ENCODE measurements around the gene BTRC. TPM values are rescaled to one million over a fixed set of nuclear protein-coding genes. Genes with fewer than 3 reads are reported as not detected.
A peak's percentile ranks its signal among the peaks of the same experiment; 100 is the strongest.
"Not testable (repeated sequence)": the region's sequence is repeated elsewhere in the genome, so short reads cannot be mapped to it uniquely, and the experiment has no call there.

BTRC gene
- total and polyA plus RNA-seq, 5 experiments from 2014 or later = 7.9 to 23.8 (median 11.0) TPM

DNA sequence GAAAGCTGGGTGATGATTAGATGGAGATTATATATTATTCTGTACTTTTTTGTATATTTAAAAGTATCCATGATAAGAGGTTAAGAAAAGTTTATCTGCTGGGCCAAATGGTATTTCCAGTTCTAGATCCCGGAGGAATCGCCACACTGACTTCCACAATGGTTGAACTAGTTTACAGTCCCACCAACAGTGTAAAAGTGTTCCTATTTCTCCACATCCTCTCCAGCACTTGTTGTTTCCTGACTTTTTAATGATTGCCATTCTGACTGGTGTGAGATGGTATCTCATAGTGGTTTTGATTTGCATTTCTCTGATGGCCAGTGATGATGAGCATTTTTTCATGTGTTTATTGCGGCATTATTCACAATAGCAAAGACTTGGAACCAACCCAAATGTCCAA lies 20.0 kb downstream of the BTRC start:
- H3K27ac Mint-ChIP-seq, DNase-seq, ATAC-seq, H3K9me3 Mint-ChIP-seq, H3K27me3 Mint-ChIP-seq, POLR2A ChIA-PET, H3K4me3 Mint-ChIP-seq: not testable (repeated sequence)
- Mint-ChIP-seq H3K4me1 (peaks cover 15 to 35% (median 25%) of the 10 kb centered on the region in 4 donors), H3K36me3 (peaks cover 5 to 49% (median 15%) of the 10 kb centered on the region in 3 donors)

DNA sequence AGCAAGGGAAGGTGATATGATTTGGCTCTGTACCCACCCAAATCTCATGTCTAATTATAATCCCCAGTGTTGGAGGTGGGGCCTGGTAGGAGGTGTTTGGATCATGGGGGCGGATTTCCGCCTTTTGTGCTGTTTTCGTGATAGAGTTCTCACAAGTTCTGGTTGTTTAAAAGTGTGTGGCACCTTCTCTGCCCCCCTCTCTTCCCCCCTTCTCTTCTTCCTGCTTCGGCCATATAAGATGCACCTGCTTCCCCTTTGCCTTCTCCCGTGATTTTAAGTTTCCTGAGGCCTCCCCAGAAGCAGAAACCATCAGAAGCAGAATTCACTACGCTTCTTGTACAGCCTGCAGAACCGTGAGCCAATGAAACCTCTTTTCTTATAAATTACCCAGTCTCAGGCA lies 21.1 kb downstream of the BTRC start:
- no peak overlapping the region for H3K4me3 Mint-ChIP-seq
- H3K27ac Mint-ChIP-seq = peak overlapping the region in 1 of 10 donors; percentile 20
- H3K9me3 Mint-ChIP-seq = peaks cover 0 to 3% (median 0%) of the 10 kb centered on the region in 9 donors
- H3K36me3 Mint-ChIP-seq = peaks cover 5 to 38% (median 11%) of the 10 kb centered on the region in 3 donors
- DNase-seq (no peak), ATAC-seq (no peak)
- POLR2A ChIA-PET = no interaction called here
- no peaks in the 10 kb centered on the region for H3K27me3 Mint-ChIP-seq
- peaks cover 13 to 34% (median 25%) of the 10 kb centered on the region in 4 donors for H3K4me1 Mint-ChIP-seq

DNA sequence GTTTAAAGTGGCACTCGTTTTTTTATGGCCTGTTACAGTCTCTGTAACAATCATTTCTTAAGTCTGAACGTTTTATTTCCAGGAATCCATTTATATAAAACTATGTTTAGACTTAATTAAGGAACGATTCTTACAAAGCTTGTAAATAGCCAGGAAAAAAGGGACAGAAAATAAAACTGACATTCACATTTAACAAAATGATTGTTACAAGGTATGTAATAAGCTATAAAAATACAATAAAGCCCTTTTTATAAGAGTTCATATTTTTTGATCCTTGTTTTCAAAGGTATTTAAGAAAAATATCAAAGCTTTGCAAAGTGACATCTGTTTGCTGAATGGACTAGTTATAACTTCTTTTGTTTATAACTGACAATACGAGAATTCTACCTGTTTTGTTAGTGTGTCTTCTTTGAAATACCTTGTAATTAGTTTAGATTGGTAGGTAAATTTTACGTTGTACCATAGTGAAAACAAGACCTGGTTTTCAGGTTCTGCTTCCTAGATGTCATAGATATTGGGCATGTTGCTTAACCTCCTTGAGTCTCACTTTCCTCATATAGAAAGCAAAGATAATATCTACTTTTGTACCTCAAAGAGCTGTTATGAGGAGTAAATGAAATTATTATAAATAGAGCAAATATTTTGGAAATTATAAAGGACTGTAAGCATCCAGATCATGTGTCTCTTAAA lies 25.8 kb downstream of the BTRC start:
- H3K4me3 Mint-ChIP-seq = no peak overlapping the region
- DNase-seq (no peak), ATAC-seq (no peak)
- peaks cover 0 to 13% (median 0%) of the 10 kb centered on the region in 3 donors for H3K36me3 Mint-ChIP-seq
- no peaks in the 10 kb centered on the region for H3K27me3 Mint-ChIP-seq
- no peak overlapping the region for H3K27ac Mint-ChIP-seq
- H3K4me1 Mint-ChIP-seq = peaks cover 4 to 38% (median 34%) of the 10 kb centered on the region in 4 donors
- H3K9me3 Mint-ChIP-seq = no peaks in the 10 kb centered on the region
- POLR2A ChIA-PET = interaction anchor here (0.6 kb wide), 1 partner anchor 1317 kb away, joined by 5 read pairs; no protein-coding TSS in a partner anchor

DNA sequence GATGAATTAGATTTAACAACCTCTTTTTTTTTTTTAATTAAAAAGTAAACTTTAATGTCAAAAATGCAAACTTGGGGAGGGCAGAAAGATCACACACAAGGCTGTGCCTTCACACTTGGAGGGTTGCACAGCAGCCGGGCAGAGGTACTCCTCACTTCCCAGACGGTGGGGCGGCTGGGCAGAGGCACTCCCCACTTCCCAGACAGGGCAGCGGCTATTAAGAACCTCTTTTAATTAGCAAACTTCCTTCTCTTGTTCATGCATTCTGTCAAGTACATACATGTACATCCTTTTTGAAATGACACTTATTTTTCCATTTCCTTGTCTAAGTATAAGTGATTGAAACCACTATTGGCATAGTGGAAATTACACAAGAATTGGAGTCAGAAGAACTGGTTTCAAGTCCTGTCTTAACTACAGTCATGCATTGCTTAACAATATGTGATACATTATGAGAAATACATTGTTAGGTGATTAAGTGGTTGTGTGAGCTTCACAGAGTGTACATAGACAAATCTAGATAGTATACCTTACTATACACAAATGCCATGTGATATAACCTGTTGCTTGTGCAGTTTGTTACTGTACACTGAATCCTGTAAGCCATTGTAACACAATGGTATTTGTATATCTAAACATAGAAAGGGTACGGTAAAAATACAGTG lies 26.5 kb downstream of the BTRC start:
- no peak for DNase-seq
- no peaks in the 10 kb centered on the region for H3K27me3 Mint-ChIP-seq
- H3K9me3 Mint-ChIP-seq = no peaks in the 10 kb centered on the region
- ATAC-seq = no peak
- POLR2A ChIA-PET = no interaction called here
- peaks cover 0 to 13% (median 0%) of the 10 kb centered on the region in 3 donors for H3K36me3 Mint-ChIP-seq
- peaks cover 0 to 31% (median 27%) of the 10 kb centered on the region in 4 donors for H3K4me1 Mint-ChIP-seq
- peak overlapping the region in 1 of 10 donors; percentile 11 for H3K27ac Mint-ChIP-seq
- H3K4me3 Mint-ChIP-seq = no peak overlapping the region

DNA sequence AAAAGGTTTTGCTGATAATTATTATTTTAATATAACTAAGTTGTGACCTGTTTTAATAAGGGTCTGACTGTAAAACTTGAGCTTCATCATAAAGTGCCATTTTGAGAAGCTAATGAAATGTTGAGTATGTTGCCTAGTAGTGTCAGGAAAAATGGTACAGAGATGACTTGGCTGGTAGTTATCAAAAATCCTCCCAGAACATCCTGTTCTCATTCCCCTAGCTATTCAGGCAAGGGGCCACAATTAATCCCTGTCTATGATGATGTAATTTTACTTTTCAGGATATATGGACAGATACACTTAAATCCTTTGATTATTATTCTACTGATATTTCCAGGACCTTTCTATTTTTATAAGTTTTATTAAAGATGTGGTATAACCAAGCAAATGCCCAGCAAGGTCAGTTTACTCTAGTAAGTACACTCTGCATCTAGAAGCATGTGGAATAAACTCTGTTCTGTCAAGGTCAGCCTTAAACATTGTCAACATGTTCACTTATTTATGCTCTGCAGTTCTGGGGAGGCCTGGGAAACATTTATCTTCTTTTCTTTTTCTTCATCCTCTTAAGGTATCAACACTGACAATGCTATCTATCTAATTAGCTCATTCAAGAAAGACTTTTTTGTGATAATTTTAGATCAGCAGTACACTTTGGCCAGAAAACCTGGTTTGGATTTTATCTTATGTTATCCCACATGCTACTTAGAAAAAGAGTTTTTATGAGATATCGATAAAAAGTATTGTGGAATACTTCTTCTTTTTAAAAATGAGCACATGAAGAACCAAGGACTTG lies 32.1 kb downstream of the BTRC start:
- Mint-ChIP-seq H3K4me3 (no peak overlapping the region), H3K27ac (peak overlapping the region in 1 of 10 donors; percentile 35), H3K4me1 (peaks cover 3 to 34% (median 19%) of the 10 kb centered on the region in 4 donors), H3K9me3 (no peaks in the 10 kb centered on the region), H3K27me3 (no peaks in the 10 kb centered on the region), H3K36me3 (peaks cover 2 to 9% (median 6%) of the 10 kb centered on the region in 3 donors)
- ATAC-seq = no peak
- DNase-seq = no peak
- POLR2A ChIA-PET = no interaction called here

DNA sequence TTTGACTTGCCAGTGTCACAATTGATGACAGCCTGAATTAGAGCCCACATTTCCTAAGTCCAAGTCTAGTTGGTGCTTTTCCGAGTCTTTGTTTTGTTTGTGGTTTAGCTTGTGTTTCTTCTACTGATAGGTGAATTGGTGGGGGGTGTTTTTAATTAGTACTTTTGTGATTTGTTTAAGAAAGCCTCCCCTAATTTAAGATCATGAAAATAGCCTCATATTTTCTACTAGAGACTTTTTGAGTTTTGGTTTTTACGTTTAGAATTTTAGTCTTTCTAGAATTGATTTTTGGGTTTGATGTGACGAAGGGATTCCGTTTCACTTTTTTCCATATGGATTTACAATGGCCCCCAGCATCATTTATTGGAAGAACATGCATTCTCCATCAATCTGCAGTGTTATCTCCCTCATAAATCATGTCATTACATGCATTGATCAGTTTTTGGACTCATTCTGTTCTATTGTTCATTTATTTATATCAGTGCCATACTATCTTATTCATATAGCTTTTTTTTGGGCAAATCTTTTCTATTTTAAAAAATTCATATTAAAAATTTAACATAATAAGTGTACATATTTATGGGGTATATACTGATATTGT lies 32.8 kb downstream of the BTRC start:
- POLR2A ChIA-PET = no interaction called here
- Mint-ChIP-seq H3K27ac (no peak overlapping the region), H3K27me3 (no peaks in the 10 kb centered on the region), H3K36me3 (peaks cover 2 to 9% (median 6%) of the 10 kb centered on the region in 3 donors), H3K4me1 (peaks cover 3 to 34% (median 15%) of the 10 kb centered on the region in 4 donors), H3K9me3 (no peaks in the 10 kb centered on the region), H3K4me3 (no peak overlapping the region)
- DNase-seq (no peak), ATAC-seq (no peak)

DNA sequence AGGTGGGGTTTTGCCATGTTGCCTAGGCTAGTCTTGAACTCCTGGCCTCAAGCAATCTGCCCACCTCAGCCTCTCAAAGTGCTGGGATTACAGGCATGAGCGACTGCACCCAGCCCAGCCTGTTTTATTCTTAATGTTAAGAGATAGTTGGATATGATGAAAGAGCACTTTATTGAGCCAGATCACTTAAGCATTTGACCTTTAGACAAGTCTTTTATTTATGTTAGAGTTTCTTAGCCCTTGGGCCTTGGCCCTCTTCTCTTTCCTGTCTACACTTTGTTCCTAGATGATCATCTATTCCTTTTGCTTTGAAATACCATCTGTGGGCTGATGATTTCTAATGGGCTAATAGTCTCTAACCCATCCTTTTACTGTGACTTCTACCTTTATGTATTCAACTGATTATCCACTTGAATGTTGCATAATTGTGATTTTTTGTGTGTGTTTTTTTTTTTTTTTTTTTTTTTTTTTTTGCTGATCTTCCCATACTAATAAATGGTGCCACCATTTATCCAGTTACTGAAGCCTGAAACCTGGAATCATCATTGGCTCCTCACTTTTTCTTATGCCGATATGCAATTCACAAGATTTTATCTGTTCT lies 34.8 kb downstream of the BTRC start:
- POLR2A ChIA-PET = no interaction called here
- no peak overlapping the region for H3K4me3 Mint-ChIP-seq
- H3K9me3 Mint-ChIP-seq = no peaks in the 10 kb centered on the region
- H3K27me3 Mint-ChIP-seq = no peaks in the 10 kb centered on the region
- no peak overlapping the region for H3K27ac Mint-ChIP-seq
- H3K36me3 Mint-ChIP-seq = peaks cover 5 to 6% (median 6%) of the 10 kb centered on the region in 3 donors
- peaks cover 3 to 29% (median 12%) of the 10 kb centered on the region in 4 donors for H3K4me1 Mint-ChIP-seq
- DNase-seq (no peak), ATAC-seq (no peak)

DNA sequence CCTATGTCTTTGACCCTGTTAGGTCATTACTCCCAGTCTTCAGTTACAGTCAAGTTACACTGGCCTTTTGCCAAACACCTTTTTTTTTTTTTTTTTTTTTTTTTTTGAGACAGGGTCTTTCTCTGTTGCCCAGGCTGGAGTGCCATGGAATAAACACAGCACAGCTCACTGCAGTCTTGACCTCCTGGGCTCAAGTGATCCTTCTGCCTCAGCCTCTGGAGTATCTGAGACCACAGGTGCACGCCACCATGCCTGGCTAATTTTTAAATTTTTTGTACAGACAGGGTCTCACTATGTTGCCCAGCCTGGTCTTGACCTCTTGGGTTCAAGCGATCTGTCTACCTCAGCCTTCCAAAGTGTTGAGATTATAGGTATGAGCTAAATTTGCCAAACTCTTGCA lies 35.6 kb downstream of the BTRC start:
- H3K27ac Mint-ChIP-seq = not testable (repeated sequence)

DNA sequence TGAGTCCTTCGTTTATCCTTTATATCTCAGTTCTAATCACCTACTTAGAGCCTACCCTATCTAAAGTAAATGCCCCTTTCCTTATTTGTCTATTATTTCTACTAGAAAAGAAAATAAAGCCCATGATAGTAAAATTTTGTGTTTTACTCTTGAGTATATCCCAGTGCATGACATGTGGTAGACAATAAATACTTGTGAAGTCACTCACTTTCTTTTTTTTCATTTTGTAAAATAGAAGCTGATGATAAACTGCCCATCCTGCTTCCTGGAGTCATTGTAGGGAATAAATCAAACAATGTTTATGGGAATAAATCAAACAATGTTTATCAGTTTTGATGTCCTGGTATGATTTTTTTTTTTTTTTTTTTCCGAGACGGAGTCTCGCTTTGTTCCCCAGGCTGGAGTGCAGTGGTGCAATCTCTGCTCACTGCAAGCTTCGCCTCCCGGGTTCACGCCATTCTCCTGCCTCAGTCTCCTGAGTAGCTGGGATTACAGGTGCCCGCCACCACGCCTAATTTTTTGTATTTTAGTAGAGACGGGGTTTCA lies 36.1 kb downstream of the BTRC start:
- H3K36me3 Mint-ChIP-seq = peaks cover 5 to 6% (median 6%) of the 10 kb centered on the region in 3 donors
- no peak for DNase-seq
- ATAC-seq = no peak
- peaks cover 6 to 27% (median 9%) of the 10 kb centered on the region in 4 donors for H3K4me1 Mint-ChIP-seq
- H3K9me3 Mint-ChIP-seq = no peaks in the 10 kb centered on the region
- H3K27me3 Mint-ChIP-seq = no peaks in the 10 kb centered on the region
- H3K27ac Mint-ChIP-seq = no peak overlapping the region
- POLR2A ChIA-PET = no interaction called here
- H3K4me3 Mint-ChIP-seq = no peak overlapping the region

More for the DNA sequence above, 35.6 kb downstream of the BTRC start:
- H3K9me3 Mint-ChIP-seq, POLR2A ChIA-PET, H3K36me3 Mint-ChIP-seq, ATAC-seq, H3K4me3 Mint-ChIP-seq, DNase-seq, H3K27me3 Mint-ChIP-seq: not testable (repeated sequence)
- H3K4me1 Mint-ChIP-seq = peaks cover 3 to 24% (median 10%) of the 10 kb centered on the region in 4 donors

DNA sequence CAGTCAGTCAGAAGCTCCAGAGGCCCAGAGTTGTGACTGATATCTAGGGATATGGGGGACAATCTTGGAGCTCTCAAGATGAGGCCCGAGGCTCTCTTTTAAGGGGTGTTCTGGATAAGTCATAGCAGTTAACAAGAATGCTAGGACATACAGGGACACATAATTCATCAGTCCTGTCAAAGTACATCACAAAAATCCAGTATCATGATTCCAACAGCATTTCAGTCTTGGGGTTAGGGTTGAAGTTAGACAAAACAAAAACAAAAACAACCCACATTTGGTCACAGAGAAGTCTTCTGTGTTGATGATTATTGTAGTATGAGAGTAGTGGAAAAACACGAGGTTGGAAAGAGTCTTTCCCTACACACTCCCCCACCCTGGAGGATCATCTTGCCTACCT lies 39.4 kb downstream of the BTRC start:
- no peak for DNase-seq
- H3K27ac Mint-ChIP-seq = peak overlapping the region in 1 of 10 donors; percentile 23
- H3K4me3 Mint-ChIP-seq = no peak overlapping the region
- no peaks in the 10 kb centered on the region for H3K9me3 Mint-ChIP-seq
- peaks cover 5 to 11% (median 6%) of the 10 kb centered on the region in 3 donors for H3K36me3 Mint-ChIP-seq
- POLR2A ChIA-PET = no interaction called here
- H3K27me3 Mint-ChIP-seq = no peaks in the 10 kb centered on the region
- no peak for ATAC-seq
- peaks cover 14 to 37% (median 19%) of the 10 kb centered on the region in 4 donors for H3K4me1 Mint-ChIP-seq

DNA sequence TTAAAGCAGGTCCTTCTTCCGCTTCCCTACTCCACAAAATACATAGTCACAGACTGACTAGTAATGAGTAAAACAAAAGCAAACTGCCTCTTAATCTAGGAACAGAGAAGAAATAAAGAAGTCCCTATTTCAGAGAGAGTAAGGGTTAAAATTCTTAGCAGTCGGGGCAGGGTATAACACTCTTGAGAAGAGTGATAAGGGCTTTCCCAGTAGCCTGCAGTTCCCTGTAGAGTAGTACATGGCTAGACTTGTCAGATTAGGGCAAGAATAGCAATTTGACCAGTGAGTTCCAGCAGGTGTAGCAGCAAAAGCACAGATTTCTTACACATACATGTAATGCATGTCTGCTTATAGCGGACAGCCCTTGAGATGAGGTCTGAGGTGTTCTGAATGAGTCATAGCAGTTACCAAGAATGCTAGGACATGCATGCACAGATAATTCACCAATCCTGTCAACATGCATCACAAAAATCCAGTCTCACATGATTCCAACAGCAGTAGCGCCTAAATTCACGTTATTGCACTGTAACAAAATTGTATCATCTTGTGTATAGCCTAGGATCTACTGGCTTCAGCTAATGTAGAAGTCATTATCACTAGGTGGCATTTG lies 40.7 kb downstream of the BTRC start:
- no peak for DNase-seq
- Mint-ChIP-seq H3K4me3 (no peak overlapping the region), H3K36me3 (peaks cover 0 to 8% (median 5%) of the 10 kb centered on the region in 3 donors), H3K9me3 (no peaks in the 10 kb centered on the region), H3K27me3 (no peaks in the 10 kb centered on the region), H3K4me1 (peaks cover 12 to 28% (median 15%) of the 10 kb centered on the region in 4 donors), H3K27ac (peak overlapping the region in 2 of 10 donors; percentile 11 to 55)
- no peak for ATAC-seq
- POLR2A ChIA-PET = no interaction called here

All from naive thymus-derived CD8-positive, alpha-beta T cell (primary cell).